Endodermal cell (in vitro differentiated cells): ENCODE measurements around the gene CENPP. TPM values are rescaled to one million over a fixed set of nuclear protein-coding genes. Genes with fewer than 3 reads are reported as not detected.
A peak's percentile ranks its signal among the peaks of the same experiment; 100 is the strongest.

ENCODE experiments used
- DNase-seq: peaks from one replicate; pipeline ENCODE4 v3.0.0-alpha.2; 2017
- H3K27ac ChIP-seq: 2 replicates; pipeline ENCODE4 v1.5.1; 2013; ENCODE audit warnings: mild to moderate bottlenecking, low read depth, low read length, moderate library complexity
- H3K27me3 ChIP-seq: 2 replicates; pipeline ENCODE4 v1.6.1; 2013; ENCODE audit warnings: mild to moderate bottlenecking, low read length, moderate library complexity; ENCODE audit not compliant: insufficient read depth, control insufficient read depth, poor library complexity, severe bottlenecking
- H3K36me3 ChIP-seq: 2 replicates; pipeline ENCODE4 v1.7.0; 2013; ENCODE audit warnings: mild to moderate bottlenecking, low read length, moderate library complexity; ENCODE audit not compliant: control insufficient read depth, insufficient read depth
- H3K4me1 ChIP-seq: one replicate; pipeline ENCODE4 v1.7.0; 2013; ENCODE audit warnings: low read length; ENCODE audit not compliant: control insufficient read depth, insufficient read depth
- H3K4me3 ChIP-seq: 2 replicates; pipeline ENCODE4 v1.5.1; 2013; ENCODE audit warnings: mild to moderate bottlenecking, low read length, moderate library complexity
- H3K9ac ChIP-seq: 2 replicates; pipeline ENCODE4 v1.6.1; 2013; ENCODE audit warnings: mild to moderate bottlenecking, low read length, moderate library complexity; ENCODE audit not compliant: poor library complexity, severe bottlenecking; ENCODE audit errors: extremely low read depth
- H3K9me3 ChIP-seq: 2 replicates; pipeline ENCODE4 v1.6.1; 2013; ENCODE audit warnings: mild to moderate bottlenecking, low read length, moderate library complexity; ENCODE audit not compliant: control insufficient read depth
- H3K27ac Mint-ChIP-seq: 2 replicates; pipeline ENCODE4 v1.8.0; 2020; ENCODE audit warnings: mixed read lengths
- H3K27me3 Mint-ChIP-seq: 2 replicates; pipeline ENCODE4 v1.8.0; 2021; ENCODE audit warnings: mild to moderate bottlenecking, mixed read lengths; ENCODE audit not compliant: insufficient read depth
- H3K36me3 Mint-ChIP-seq: 2 replicates; pipeline ENCODE4 v1.8.0; 2020; ENCODE audit warnings: low read depth, mixed read lengths
- H3K4me1 Mint-ChIP-seq: 2 replicates; pipeline ENCODE4 v1.8.0; 2020; ENCODE audit warnings: mixed read lengths
- H3K4me3 Mint-ChIP-seq: 2 replicates; pipeline ENCODE4 v1.8.0; 2020; ENCODE audit warnings: mild to moderate bottlenecking, moderate library complexity, mixed read lengths
- H3K9me3 Mint-ChIP-seq: 2 replicates; pipeline ENCODE4 v1.8.0; 2020; ENCODE audit warnings: mild to moderate bottlenecking, mixed read lengths
- WGBS, 2 experiments: methylation state at CpG; one replicate each; pipeline versions ENCODE4 v1.1.5 to v1.1.7; 2013; ENCODE audit warnings: missing lambda C conversion rate in 2 of 2, mixed read lengths in 1 of 2; ENCODE audit not compliant: insufficient coverage in 1 of 2, insufficient read length in 1 of 2; 5-methylcytosine and 5-hydroxymethylcytosine counted together
- total RNA-seq, 2 donors: library from RNA; stranded (reverse); fragmentation: NEBNext Ultra II Directional in 1 of 2; extraction: Animal tissue kit (Norgen Biotek cat#: 25700) in 1 of 2; gene quantifications; 2 replicates in 1 of 2; 3 replicates in 1 of 2; pipeline ENCODE4 v1.2.1, GENCODE V29; 2021
- TF ChIP-seq, protein P1 (sequence below): fragments of 200-600 bp; sonication (generic); conservative IDR thresholded peaks from 2 replicates; pipeline ENCODE4 v1.5.0; 2021; ENCODE audit warnings: antibody characterized with exemption, mild to moderate bottlenecking

Gene CENPP
- total RNA-seq, 2 donors from 2014 or later, result 8.2 to 9.2 TPM

GRCh38 chr9:92664394-92665152 is 338.8 kb downstream of the CENPP start:
- peak; percentile 62 for DNase-seq
- H3K27me3 ChIP-seq, result no peaks in the 10 kb centered on the region
- Mint-ChIP-seq H3K4me1 (peaks cover 17% of the 10 kb centered on the region), H3K27me3 (no peaks in the 10 kb centered on the region), H3K36me3 (peaks cover 4% of the 10 kb centered on the region), H3K9me3 (no peaks in the 10 kb centered on the region), H3K27ac (no peak overlapping the region), H3K4me3 (no peak overlapping the region)
- H3K9me3 ChIP-seq, result no peaks in the 10 kb centered on the region
- H3K9ac ChIP-seq, result no peak overlapping the region
- H3K4me1 ChIP-seq, result no peaks in the 10 kb centered on the region
- H3K27ac ChIP-seq, result no peak overlapping the region
- H3K36me3 ChIP-seq, result no peaks in the 10 kb centered on the region
- TF ChIP-seq, protein P1, sequence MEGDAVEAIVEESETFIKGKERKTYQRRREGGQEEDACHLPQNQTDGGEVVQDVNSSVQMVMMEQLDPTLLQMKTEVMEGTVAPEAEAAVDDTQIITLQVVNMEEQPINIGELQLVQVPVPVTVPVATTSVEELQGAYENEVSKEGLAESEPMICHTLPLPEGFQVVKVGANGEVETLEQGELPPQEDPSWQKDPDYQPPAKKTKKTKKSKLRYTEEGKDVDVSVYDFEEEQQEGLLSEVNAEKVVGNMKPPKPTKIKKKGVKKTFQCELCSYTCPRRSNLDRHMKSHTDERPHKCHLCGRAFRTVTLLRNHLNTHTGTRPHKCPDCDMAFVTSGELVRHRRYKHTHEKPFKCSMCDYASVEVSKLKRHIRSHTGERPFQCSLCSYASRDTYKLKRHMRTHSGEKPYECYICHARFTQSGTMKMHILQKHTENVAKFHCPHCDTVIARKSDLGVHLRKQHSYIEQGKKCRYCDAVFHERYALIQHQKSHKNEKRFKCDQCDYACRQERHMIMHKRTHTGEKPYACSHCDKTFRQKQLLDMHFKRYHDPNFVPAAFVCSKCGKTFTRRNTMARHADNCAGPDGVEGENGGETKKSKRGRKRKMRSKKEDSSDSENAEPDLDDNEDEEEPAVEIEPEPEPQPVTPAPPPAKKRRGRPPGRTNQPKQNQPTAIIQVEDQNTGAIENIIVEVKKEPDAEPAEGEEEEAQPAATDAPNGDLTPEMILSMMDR, result no peak
- WGBS, 2 experiments, result 83 to 88% methylated on average over 7 to 13 of the region's 13 CpGs
- H3K4me3 ChIP-seq, result no peak overlapping the region

DNA sequence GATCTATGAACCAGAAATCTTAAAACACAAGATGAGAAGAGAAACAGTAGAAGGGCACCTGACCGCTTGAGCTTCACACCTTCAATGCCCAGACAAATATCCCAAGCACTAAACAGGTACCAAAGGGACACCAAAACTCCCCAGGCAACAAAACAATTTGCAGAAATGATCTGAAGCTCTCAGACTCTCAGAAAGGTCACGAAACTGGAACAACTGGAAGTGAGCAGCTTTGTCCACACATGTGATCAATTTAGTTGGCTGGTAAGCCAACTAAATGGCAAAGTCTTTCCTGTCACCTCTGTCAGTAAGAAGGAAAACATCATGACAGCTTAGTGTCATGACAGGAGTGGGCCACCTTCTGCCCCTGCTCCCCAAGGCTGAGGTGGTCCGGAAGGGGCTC is 340.1 kb downstream of the CENPP start:
- Histone ChIP-seq H3K36me3 (no peaks in the 10 kb centered on the region), H3K4me1 (no peaks in the 10 kb centered on the region), H3K4me3 (no peak overlapping the region), H3K27ac (no peak overlapping the region), H3K27me3 (no peaks in the 10 kb centered on the region), H3K9ac (no peak overlapping the region), H3K9me3 (no peaks in the 10 kb centered on the region)
- WGBS, 2 experiments, result 83 to 93% methylated on average over 1 to 3 of the region's 3 CpGs
- H3K9me3 Mint-ChIP-seq, result no peaks in the 10 kb centered on the region
- H3K27me3 Mint-ChIP-seq, result no peaks in the 10 kb centered on the region
- H3K4me3 Mint-ChIP-seq, result no peak overlapping the region
- H3K27ac Mint-ChIP-seq, result no peak overlapping the region
- DNase-seq, result no peak
- H3K4me1 Mint-ChIP-seq, result peaks cover 10% of the 10 kb centered on the region
- H3K36me3 Mint-ChIP-seq, result peaks cover 4% of the 10 kb centered on the region
- TF ChIP-seq, protein P1, result no peak

- H3K4me3 Mint-ChIP-seq, result no peak overlapping the region
- H3K27ac Mint-ChIP-seq, result no peak overlapping the region
- peaks cover 10% of the 10 kb centered on the region for H3K4me1 Mint-ChIP-seq
Observed at GRCh38 chr9:92666236-92666635, 340.5 kb downstream of the CENPP start.

More at GRCh38 chr9:92666236-92666635, 340.5 kb downstream of the CENPP start:
- Mint-ChIP-seq H3K36me3 (peaks cover 4% of the 10 kb centered on the region), H3K9me3 (no peaks in the 10 kb centered on the region), H3K27me3 (no peaks in the 10 kb centered on the region)
- Histone ChIP-seq H3K4me3 (no peak overlapping the region), H3K36me3 (no peaks in the 10 kb centered on the region), H3K9ac (no peak overlapping the region), H3K27me3 (no peaks in the 10 kb centered on the region), H3K9me3 (no peaks in the 10 kb centered on the region), H3K27ac (no peak overlapping the region), H3K4me1 (no peaks in the 10 kb centered on the region)
- 93 to 97% methylated on average over 4 to 6 of the region's 6 CpGs for WGBS, 2 experiments
- TF ChIP-seq, protein P1, result no peak
- DNase-seq, result peak; percentile 36
